HepG2 (cell line): ENCODE results near the gene CPNE1. TPM values are rescaled to one million over a fixed set of nuclear protein-coding genes. Genes with fewer than 3 reads are reported as not detected.

Experiments used
- ARID2 ChIP-seq: sonication (generic); formaldehyde crosslinking; IDR thresholded peaks from 2 replicates; pipeline ENCODE4 v1.8.1; 2022; ENCODE audit warnings: mild to moderate bottlenecking, missing genetic modification reagents, borderline replicate concordance
- DPF2 ChIP-seq: sonication (generic); formaldehyde crosslinking; IDR thresholded peaks from 2 replicates; pipeline ENCODE4 v1.4.0; 2020; ENCODE audit warnings: mild to moderate bottlenecking, low read depth, missing genetic modification reagents, borderline replicate concordance
- ETV6 ChIP-seq: sonication (generic); formaldehyde crosslinking; conservative IDR thresholded peaks from 2 replicates; pipeline ENCODE4 v1.4.0; 2020; ENCODE audit warnings: missing genetic modification reagents
- GABPB1 ChIP-seq: IDR thresholded peaks from 2 replicates; pipeline ENCODE4 v1.6.1; 2016; ENCODE audit warnings: mild to moderate bottlenecking, missing genetic modification reagents, moderate library complexity, missing compliant biosample characterization
- HDAC1 ChIP-seq: sonication (generic); formaldehyde crosslinking; IDR thresholded peaks from 2 replicates; pipeline ENCODE4 v1.5.1; 2020; ENCODE audit warnings: mild to moderate bottlenecking, missing genetic modification reagents
- KDM3A ChIP-seq: IDR thresholded peaks from 2 replicates; pipeline ENCODE4 v1.6.1; 2018; ENCODE audit warnings: low read depth, missing compliant biosample characterization
- MXD4 ChIP-seq: IDR thresholded peaks from 2 replicates; pipeline ENCODE4 v1.6.1; 2016; ENCODE audit warnings: mild to moderate bottlenecking, missing biosample characterization, missing genetic modification reagents
- NONO ChIP-seq, 2 experiments: fragments of 450-650 bp in 1 of 2; sonication (generic) in 1 of 2; formaldehyde crosslinking in 1 of 2; IDR thresholded peaks in 1 of 2; conservative IDR thresholded peaks in 1 of 2; 2 replicates each; pipeline versions ENCODE4 v1.6.1 to v1.8.0; 2017 to 2022; ENCODE audit warnings: mild to moderate bottlenecking in 1 of 2, missing genetic modification reagents in 1 of 2, moderate library complexity in 1 of 2
- POLR2G ChIP-seq: fragments of 200-400 bp; formaldehyde crosslinking; IDR thresholded peaks from 2 replicates; pipeline ENCODE4 v1.6.1; 2018; ENCODE audit warnings: mild to moderate bottlenecking, low read depth, low read length, moderate library complexity
- RBM39 ChIP-seq: fragments of 200-400 bp; formaldehyde crosslinking; IDR thresholded peaks from one replicate; pipeline ENCODE4 v1.6.1; 2018; ENCODE audit warnings: antibody characterized with exemption, mild to moderate bottlenecking, low read depth, low read length; ENCODE audit not compliant: poor library complexity, severe bottlenecking
- TBX2 ChIP-seq: sonication (generic); formaldehyde crosslinking; IDR thresholded peaks from 2 replicates; pipeline ENCODE4 v1.5.0; 2020; ENCODE audit warnings: missing genetic modification reagents, mild to moderate bottlenecking, borderline replicate concordance
- TEAD2 ChIP-seq: sonication (generic); formaldehyde crosslinking; IDR thresholded peaks from 2 replicates; pipeline ENCODE4 v1.9.0; 2021; ENCODE audit warnings: missing genetic modification reagents
- TOE1 ChIP-seq: sonication (generic); formaldehyde crosslinking; IDR thresholded peaks from 2 replicates; pipeline ENCODE4 v1.4.0; 2020; ENCODE audit warnings: mild to moderate bottlenecking, missing genetic modification reagents
- TRIM24 ChIP-seq: sonication (generic); formaldehyde crosslinking; IDR thresholded peaks from 2 replicates; pipeline ENCODE4 v1.8.0; 2022; ENCODE audit warnings: mild to moderate bottlenecking, missing genetic modification reagents
- ZNF160 ChIP-seq: sonication (generic); formaldehyde crosslinking; IDR thresholded peaks from 2 replicates; pipeline ENCODE4 v1.8.0; 2022; ENCODE audit warnings: mild to moderate bottlenecking, inconsistent platforms, missing genetic modification reagents
- ZNF317 ChIP-seq: sonication (generic); formaldehyde crosslinking; IDR thresholded peaks from 2 replicates; pipeline ENCODE4 v1.5.0; 2020; ENCODE audit warnings: mild to moderate bottlenecking, missing genetic modification reagents
- ZNF460 ChIP-seq: sonication (generic); formaldehyde crosslinking; IDR thresholded peaks from 2 replicates; pipeline ENCODE4 v1.5.1; 2020; ENCODE audit warnings: missing genetic modification reagents, mild to moderate bottlenecking, borderline replicate concordance
- ZNF710 ChIP-seq: sonication (generic); formaldehyde crosslinking; IDR thresholded peaks from 2 replicates; pipeline ENCODE4 v1.5.0; 2020; ENCODE audit warnings: mild to moderate bottlenecking, missing genetic modification reagents, borderline replicate concordance
- polyA plus RNA-seq, 8 experiments: library from polyadenylated mRNA; depleted of rRNA in 3 of 8; stranded (reverse) in 7 of 8; unstranded in 1 of 8; fragments of >200 nt; fragmentation: Illumina TruSeq in 4 of 8; extraction: Trizol in 4 of 8; gene quantifications; 2 replicates each; pipeline versions ENCODE4 v1.2.1 to v1.2.3, GENCODE V29; 2011 to 2016; ENCODE audit warnings: low read depth in 4 of 8, missing spikeins in 1 of 8, mixed read lengths in 1 of 8; ENCODE audit not compliant: insufficient read depth in 1 of 8
- total RNA-seq, 5 experiments: library from RNA; depleted of rRNA; stranded (reverse); fragments of >200 nt; fragmentation: Illumina TruSeq; extraction: Trizol; gene quantifications; 2 replicates each; pipeline ENCODE4 v1.2.3, GENCODE V29; 2016; ENCODE audit warnings: low read depth in 1 of 5
- TF ChIP-seq, protein P1 (sequence below): sonication (generic); formaldehyde crosslinking; IDR thresholded peaks from 2 replicates; pipeline ENCODE4 v1.4.0; 2020; ENCODE audit warnings: low read depth, missing genetic modification reagents
- TF ChIP-seq, protein P2 (sequence below): sonication (generic); formaldehyde crosslinking; IDR thresholded peaks from 2 replicates; pipeline ENCODE4 v1.5.0; 2020; ENCODE audit warnings: mild to moderate bottlenecking, low read depth, missing genetic modification reagents, borderline replicate concordance
- TF ChIP-seq, protein P3 (sequence below): IDR thresholded peaks from 2 replicates; pipeline ENCODE4 v1.6.1; 2016

Gene CPNE1
- total and polyA plus RNA-seq, 2 of the 13 experiments (the other 11 are each of a cell fraction or from before 2014, with no cell fraction given), result 408 to 431 TPM

- TF ChIP-seq, protein P1, sequence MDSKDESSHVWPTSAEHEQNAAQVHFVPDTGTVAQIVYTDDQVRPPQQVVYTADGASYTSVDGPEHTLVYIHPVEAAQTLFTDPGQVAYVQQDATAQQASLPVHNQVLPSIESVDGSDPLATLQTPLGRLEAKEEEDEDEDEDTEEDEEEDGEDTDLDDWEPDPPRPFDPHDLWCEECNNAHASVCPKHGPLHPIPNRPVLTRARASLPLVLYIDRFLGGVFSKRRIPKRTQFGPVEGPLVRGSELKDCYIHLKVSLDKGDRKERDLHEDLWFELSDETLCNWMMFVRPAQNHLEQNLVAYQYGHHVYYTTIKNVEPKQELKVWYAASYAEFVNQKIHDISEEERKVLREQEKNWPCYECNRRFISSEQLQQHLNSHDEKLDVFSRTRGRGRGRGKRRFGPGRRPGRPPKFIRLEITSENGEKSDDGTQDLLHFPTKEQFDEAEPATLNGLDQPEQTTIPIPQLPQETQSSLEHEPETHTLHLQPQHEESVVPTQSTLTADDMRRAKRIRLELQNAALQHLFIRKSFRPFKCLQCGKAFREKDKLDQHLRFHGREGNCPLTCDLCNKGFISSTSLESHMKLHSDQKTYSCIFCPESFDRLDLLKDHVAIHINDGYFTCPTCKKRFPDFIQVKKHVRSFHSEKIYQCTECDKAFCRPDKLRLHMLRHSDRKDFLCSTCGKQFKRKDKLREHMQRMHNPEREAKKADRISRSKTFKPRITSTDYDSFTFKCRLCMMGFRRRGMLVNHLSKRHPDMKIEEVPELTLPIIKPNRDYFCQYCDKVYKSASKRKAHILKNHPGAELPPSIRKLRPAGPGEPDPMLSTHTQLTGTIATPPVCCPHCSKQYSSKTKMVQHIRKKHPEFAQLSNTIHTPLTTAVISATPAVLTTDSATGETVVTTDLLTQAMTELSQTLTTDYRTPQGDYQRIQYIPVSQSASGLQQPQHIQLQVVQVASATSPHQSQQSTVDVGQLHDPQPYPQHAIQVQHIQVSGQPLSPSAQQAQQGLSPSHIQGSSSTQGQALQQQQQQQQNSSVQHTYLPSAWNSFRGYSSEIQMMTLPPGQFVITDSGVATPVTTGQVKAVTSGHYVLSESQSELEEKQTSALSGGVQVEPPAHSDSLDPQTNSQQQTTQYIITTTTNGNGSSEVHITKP, result 0 out of 2 replicates have a peak, but pooled peaks have one; percentile 10
- TF ChIP-seq RBM39, result peak; percentile 88
- TF ChIP-seq, protein P2, sequence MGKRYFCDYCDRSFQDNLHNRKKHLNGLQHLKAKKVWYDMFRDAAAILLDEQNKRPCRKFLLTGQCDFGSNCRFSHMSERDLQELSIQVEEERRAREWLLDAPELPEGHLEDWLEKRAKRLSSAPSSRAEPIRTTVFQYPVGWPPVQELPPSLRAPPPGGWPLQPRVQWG (CRISPR knock-in tag), result 0 out of 2 replicates have a peak, but pooled peaks have one; percentile 32
- peak; percentile 99; the same call in 1 of the 2 replicates for TF ChIP-seq TOE1 (CRISPR knock-in tag)
- TF ChIP-seq GABPB1, result peak; percentile 79
- TF ChIP-seq NONO (IDR thresholded peaks at IDR 0.05), result no peak
- peak; percentile 96 for TF ChIP-seq NONO (CRISPR knock-in tag; conservative IDR thresholded peaks at IDR 0.05)
- no peak for TF ChIP-seq TRIM24 (CRISPR knock-in tag)
- TF ChIP-seq TBX2 (CRISPR knock-in tag), result peak; percentile 91
- TF ChIP-seq, protein P3, sequence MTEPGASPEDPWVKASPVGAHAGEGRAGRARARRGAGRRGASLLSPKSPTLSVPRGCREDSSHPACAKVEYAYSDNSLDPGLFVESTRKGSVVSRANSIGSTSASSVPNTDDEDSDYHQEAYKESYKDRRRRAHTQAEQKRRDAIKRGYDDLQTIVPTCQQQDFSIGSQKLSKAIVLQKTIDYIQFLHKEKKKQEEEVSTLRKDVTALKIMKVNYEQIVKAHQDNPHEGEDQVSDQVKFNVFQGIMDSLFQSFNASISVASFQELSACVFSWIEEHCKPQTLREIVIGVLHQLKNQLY, result peak; percentile 30; the same call in 1 of the 2 replicates
- TF ChIP-seq KDM3A, result peak; percentile 95; the same call in 1 of the 2 replicates
- TF ChIP-seq ZNF317 (CRISPR knock-in tag), result 0 out of 2 replicates have a peak, but pooled peaks have one; percentile 57
- TF ChIP-seq ARID2 (CRISPR knock-in tag), result peak; percentile 97; the same call in 1 of the 2 replicates
- TF ChIP-seq HDAC1 (CRISPR knock-in tag), result peak; percentile 70
- peak; percentile 50 for TF ChIP-seq ZNF710 (CRISPR knock-in tag)
- no peak; the same call in none of the 2 replicates for TF ChIP-seq MXD4 (CRISPR knock-in tag)
- peak; percentile 94 for TF ChIP-seq ZNF160
- 0 out of 2 replicates have a peak, but pooled peaks have one; percentile 41 for TF ChIP-seq DPF2 (CRISPR knock-in tag)
- peak; percentile 97 for TF ChIP-seq ETV6 (CRISPR knock-in tag)
- TF ChIP-seq ZNF460 (CRISPR knock-in tag), result peak; percentile 79
- peak; percentile 95 for TF ChIP-seq TEAD2 (CRISPR knock-in tag)
- TF ChIP-seq POLR2G, result peak; percentile 91
Observed at GRCh38 chr20:35615667-35616464, 48.8 kb downstream of the CPNE1 start, which contains the start of gene SPAG4 (continued).
